Measurements from ENCODE around the gene GALNT11.

- TF ChIP-seq SP1 (IDR thresholded peaks at IDR 0.05) (no peak), RXRA (IDR thresholded peaks at IDR 0.05) (no peak), CTCF (IDR thresholded peaks at IDR 0.05; ENCODE audit: low read depth, low read length, missing input control) (no peak), ZBTB33 (IDR thresholded peaks at IDR 0.05) (no peak), RAD21 (IDR thresholded peaks at IDR 0.05) (no peak), FOXA1 (IDR thresholded peaks at IDR 0.05) (no peak), GABPA (IDR thresholded peaks at IDR 0.05 in 1 of 2, conservative IDR thresholded peaks at IDR 0.05 in 1 of 2) (no peak), REST (IDR thresholded peaks at IDR 0.05) (no peak), JUND (IDR thresholded peaks at IDR 0.05) (no peak)
Observed at GRCh38 chr7:152162287-152162686, 136.8 kb downstream of the GALNT11 start.
